H1 (cell line): ENCODE data around the gene DUS1L. TPM values are rescaled to one million over a fixed set of nuclear protein-coding genes. Genes with fewer than 3 reads are reported as not detected.

ENCODE experiments used
- CTCF ChIA-PET: fragments of 300-600 bp; sonication (Branson Sonifier 250); formaldehyde crosslinking; loops from one replicate; lab custom pipeline; 2021; ENCODE audit not compliant: partially characterized antibody; lab: Charles Lee
- POLR2A ChIA-PET: fragments of 300-600 bp; sonication (Branson Sonifier 250); formaldehyde crosslinking; loops from one replicate; lab custom pipeline; 2021; ENCODE audit warnings: inconsistent platforms; ENCODE audit not compliant: partially characterized antibody; lab: Charles Lee
- DNase-seq, 2 experiments: peaks; one replicate each; pipeline versions ENCODE4 v3.0.0 to v3.0.0-alpha.2; 2010 to 2022; ENCODE audit warnings: low spot score in 2 of 2, low read depth in 1 of 2, mixed read lengths in 1 of 2
- FAIRE-seq: peaks from 2 replicates; lab custom pipeline; 2011; peaks lifted over from hg19 to GRCh38; lab: Jason Lieb, UNC
- H2AFZ ChIP-seq: 2 replicates; pipeline ENCODE4 v1.8.1; 2012; ENCODE audit warnings: low read length, inconsistent platforms
- H2AK5ac ChIP-seq: 2 replicates; pipeline ENCODE4 v1.6.1; 2013; ENCODE audit warnings: low read depth, low read length
- H2BK120ac ChIP-seq: replicated peaks from 2 replicates; pipeline ENCODE3; 2013; ENCODE audit warnings: low read depth, low read length, inconsistent platforms
- H2BK12ac ChIP-seq: 2 replicates; pipeline ENCODE4 v1.6.1; 2013; ENCODE audit warnings: low read depth, low read length
- H2BK15ac ChIP-seq: 2 replicates; pipeline ENCODE4 v1.6.1; 2013; ENCODE audit warnings: low read length
- H2BK20ac ChIP-seq: 2 replicates; pipeline ENCODE4 v1.6.1; 2013; ENCODE audit warnings: low read length
- H2BK5ac ChIP-seq: 2 replicates; pipeline ENCODE4 v1.6.1; 2013; ENCODE audit warnings: low read depth, low read length
- H3K14ac ChIP-seq: 2 replicates; pipeline ENCODE4 v1.6.1; 2013; ENCODE audit warnings: inconsistent platforms; ENCODE audit not compliant: insufficient read length
- H3K18ac ChIP-seq: 2 replicates; pipeline ENCODE4 v1.6.1; 2013; ENCODE audit warnings: low read length; ENCODE audit errors: extremely low read depth
- H3K23ac ChIP-seq: 2 replicates; pipeline ENCODE4 v1.6.1; 2013; ENCODE audit warnings: inconsistent platforms; ENCODE audit not compliant: insufficient read length
- H3K23me2 ChIP-seq: 2 replicates; pipeline ENCODE4 v1.6.1; 2013; ENCODE audit warnings: low read depth, low read length
- H3K27ac ChIP-seq: 2 replicates; pipeline ENCODE4 v1.6.1; 2011; ENCODE audit warnings: low read depth, low read length, inconsistent platforms
- H3K27me3 ChIP-seq, 4 experiments: replicated peaks in 1 of 4; 1 replicate in 1 of 4; 2 replicates in 3 of 4; pipeline versions ENCODE4 v1.6.1 to v1.8.1; 2011 to 2013; ENCODE audit warnings: low read length in 3 of 4, mild to moderate bottlenecking in 3 of 4, inconsistent platforms in 2 of 4, mixed read lengths in 2 of 4, moderate library complexity in 1 of 4; ENCODE audit not compliant: control insufficient read depth in 3 of 4, insufficient read depth in 3 of 4; ENCODE audit errors: extremely low read depth in 1 of 4
- H3K36me3 ChIP-seq, 4 experiments: 2 replicates each; pipeline versions ENCODE4 v1.6.1 to v1.8.1; 2011 to 2013; ENCODE audit warnings: mild to moderate bottlenecking in 4 of 4, low read length in 3 of 4, moderate library complexity in 2 of 4, control low read depth in 1 of 4, inconsistent platforms in 1 of 4; ENCODE audit not compliant: insufficient read depth in 4 of 4, control insufficient read depth in 2 of 4
- H3K4ac ChIP-seq: replicated peaks from 2 replicates; pipeline ENCODE3; 2013; ENCODE audit warnings: low read length, low read depth, mixed read lengths, inconsistent platforms; ENCODE audit not compliant: insufficient read length
- H3K4me1 ChIP-seq, 4 experiments: replicated peaks in 1 of 4; 1 replicate in 1 of 4; 2 replicates in 3 of 4; pipeline versions ENCODE4 v1.6.1 to v1.8.1; 2011 to 2013; ENCODE audit warnings: low read length in 3 of 4, inconsistent platforms in 2 of 4, mixed read lengths in 1 of 4; ENCODE audit not compliant: insufficient read depth in 4 of 4, control insufficient read depth in 3 of 4
- H3K4me2 ChIP-seq, 2 experiments: 2 replicates each; pipeline versions ENCODE4 v1.6.1 to v1.8.1; 2011 to 2013; ENCODE audit warnings: low read depth in 2 of 2, low read length in 2 of 2, control low read depth in 1 of 2, inconsistent platforms in 1 of 2, mild to moderate bottlenecking in 1 of 2; ENCODE audit not compliant: insufficient read depth in 1 of 2
- H3K4me3 ChIP-seq, 4 experiments: fragments of 200-600, 300-600 bp in 1 of 4; sonication (generic), shearing (Covaris generic), sonication (Bioruptor Twin) in 1 of 4; 2 replicates each; pipeline versions ENCODE4 v1.5.1 to v1.8.1; 2011 to 2016; ENCODE audit warnings: low read length in 4 of 4, low read depth in 3 of 4, control low read depth in 2 of 4, inconsistent platforms in 2 of 4, mild to moderate bottlenecking in 2 of 4, mixed read lengths in 1 of 4, moderate library complexity in 1 of 4; ENCODE audit not compliant: insufficient read depth in 2 of 4; ENCODE audit errors: extremely low read depth in 1 of 4
- H3K56ac ChIP-seq: replicated peaks from 2 replicates; pipeline ENCODE3; 2013; ENCODE audit warnings: low read depth, mild to moderate bottlenecking, mixed read lengths, low read length, inconsistent platforms; ENCODE audit not compliant: insufficient read length
- H3K79me1 ChIP-seq: 2 replicates; pipeline ENCODE4 v1.6.1; 2013; ENCODE audit warnings: low read depth, low read length, control low read depth
- H3K79me2 ChIP-seq, 2 experiments: 2 replicates each; pipeline versions ENCODE4 v1.6.1 to v1.8.1; 2012 to 2013; ENCODE audit warnings: low read length in 2 of 2, mild to moderate bottlenecking in 2 of 2, inconsistent platforms in 1 of 2; ENCODE audit not compliant: insufficient read depth in 2 of 2, control insufficient read depth in 1 of 2
- H3K9ac ChIP-seq, 4 experiments: replicated peaks in 1 of 4; 1 replicate in 1 of 4; 2 replicates in 3 of 4; pipeline versions ENCODE4 v1.6.1 to v1.8.1; 2011 to 2013; ENCODE audit warnings: low read depth in 3 of 4, low read length in 3 of 4, control low read depth in 2 of 4, mild to moderate bottlenecking in 2 of 4, moderate library complexity in 2 of 4, inconsistent platforms in 1 of 4; ENCODE audit errors: extremely low read depth in 1 of 4
- H3K9me3 ChIP-seq, 2 experiments: 2 replicates each; pipeline versions ENCODE4 v1.6.1 to v1.8.1; 2012 to 2013; ENCODE audit warnings: mild to moderate bottlenecking in 2 of 2, moderate library complexity in 2 of 2, control low read depth in 1 of 2, inconsistent platforms in 1 of 2, low read depth in 1 of 2, low read length in 1 of 2, mixed read lengths in 1 of 2; ENCODE audit not compliant: insufficient read depth in 2 of 2
- H4K20me1 ChIP-seq, 2 experiments: replicated peaks in 1 of 2; 2 replicates each; pipeline versions ENCODE3 to v1.8.1; 2011 to 2013; ENCODE audit warnings: inconsistent platforms in 2 of 2, low read length in 2 of 2, mild to moderate bottlenecking in 1 of 2; ENCODE audit not compliant: insufficient read depth in 2 of 2, control insufficient read depth in 1 of 2
- H4K5ac ChIP-seq: 2 replicates; pipeline ENCODE4 v1.6.1; 2013; ENCODE audit warnings: low read length, low read depth, mixed read lengths, inconsistent platforms; ENCODE audit not compliant: insufficient read length
- H4K8ac ChIP-seq: 2 replicates; pipeline ENCODE4 v1.8.0; 2013; ENCODE audit warnings: mild to moderate bottlenecking, moderate library complexity, low read length, inconsistent platforms; ENCODE audit not compliant: insufficient read depth; ENCODE audit errors: extremely low read depth
- H4K91ac ChIP-seq: replicated peaks from 2 replicates; pipeline ENCODE3; 2013; ENCODE audit warnings: low read length, mixed read lengths, inconsistent platforms; ENCODE audit not compliant: insufficient read length
- CEBPB ChIP-seq: IDR thresholded peaks from 2 replicates; pipeline ENCODE4 v1.6.1; 2012; ENCODE audit warnings: low read depth, low read length
- CHD2 ChIP-seq: IDR thresholded peaks from 2 replicates; pipeline ENCODE4 v1.6.1; 2012; ENCODE audit warnings: low read length, improper control_type of control experiment
- CREB1 ChIP-seq: IDR thresholded peaks from 2 replicates; pipeline ENCODE4 v1.6.1; 2012; ENCODE audit warnings: inconsistent platforms
- EGR1 ChIP-seq: IDR thresholded peaks from 2 replicates; pipeline ENCODE4 v1.6.1; 2011; ENCODE audit warnings: low read depth, low read length, borderline replicate concordance
- HDAC2 ChIP-seq, 2 experiments: fragments of 300-600 bp in 1 of 2; sonication (generic) in 1 of 2; IDR thresholded peaks; 2 replicates each; pipeline ENCODE4 v1.6.1; 2011 to 2012; ENCODE audit warnings: low read depth in 2 of 2, low read length in 2 of 2, mild to moderate bottlenecking in 2 of 2, moderate library complexity in 2 of 2, borderline replicate concordance in 1 of 2, inconsistent platforms in 1 of 2
- NRF1 ChIP-seq: IDR thresholded peaks from 2 replicates; pipeline ENCODE4 v1.6.1; 2011; ENCODE audit warnings: mild to moderate bottlenecking, low read depth, low read length, improper control_type of control experiment
- POLR2A ChIP-seq, 2 experiments: IDR thresholded peaks; 1 replicate in 1 of 2; 2 replicates in 1 of 2; pipeline ENCODE4 v1.6.1; 2011; ENCODE audit warnings: low read depth in 2 of 2, low read length in 2 of 2, mild to moderate bottlenecking in 2 of 2; ENCODE audit errors: control extremely low read depth in 1 of 2
- POLR2AphosphoS5 ChIP-seq: IDR thresholded peaks from 2 replicates; pipeline ENCODE4 v1.6.1; 2011; ENCODE audit warnings: low read depth, low read length
- SAP30 ChIP-seq: fragments of 300-600 bp; sonication (generic); IDR thresholded peaks from 2 replicates; pipeline ENCODE4 v1.7.1; 2012; ENCODE audit warnings: low read length, moderate library complexity, mild to moderate bottlenecking, inconsistent platforms; ENCODE audit not compliant: insufficient read depth, insufficient replicate concordance
- SP4 ChIP-seq: IDR thresholded peaks from 2 replicates; pipeline ENCODE4 v1.6.1; 2012; ENCODE audit warnings: low read length, inconsistent platforms
- TBP ChIP-seq: IDR thresholded peaks from 2 replicates; pipeline ENCODE4 v1.6.1; 2011; ENCODE audit warnings: low read depth, low read length, improper control_type of control experiment
- YY1 ChIP-seq: IDR thresholded peaks from 2 replicates; pipeline ENCODE4 v1.6.1; 2011; ENCODE audit warnings: low read depth, mild to moderate bottlenecking, low read length
- ZNF274 ChIP-seq: IDR thresholded peaks from 2 replicates; pipeline ENCODE4 v1.7.0; 2012; ENCODE audit warnings: low read length, borderline replicate concordance; ENCODE audit errors: extremely low read depth
- WGBS, 2 experiments: shearing (Covaris generic) in 1 of 2; methylation state at CpG; one replicate each; pipeline versions ENCODE4 v1.1.6 to v1.1.7; 2013 to 2015; ENCODE audit warnings: low lambda C conversion rate in 2 of 2, mixed read lengths in 2 of 2, inconsistent platforms in 1 of 2, low coverage in 1 of 2, missing lambda C conversion rate in 1 of 2; ENCODE audit not compliant: insufficient replicate concordance in 2 of 2, insufficient coverage in 1 of 2, insufficient read length in 1 of 2; ENCODE audit errors: extremely low coverage in 1 of 2, missing lambda C conversion rate in 1 of 2; 5-methylcytosine and 5-hydroxymethylcytosine counted together
- polyA plus RNA-seq, 7 experiments: library from polyadenylated mRNA; depleted of rRNA in 3 of 7; stranded (reverse) in 5 of 7; unstranded in 2 of 7; fragments of >200 nt in 5 of 7; fragments of 200-250 nt in 2 of 7; gene quantifications; 1 replicate in 5 of 7; 2 replicates in 1 of 7; 4 replicates in 1 of 7; pipeline versions ENCODE4 v1.2.1 to v1.2.3, GENCODE V29; 2011 to 2013; ENCODE audit warnings: missing spikeins in 2 of 7, mixed read lengths in 2 of 7
- total RNA-seq: library from RNA; stranded (reverse); fragmentation: NEBNext Ultra II Directional; extraction: Animal tissue kit (Norgen Biotek cat#: 25700); gene quantifications from 2 replicates; pipeline ENCODE4 v1.2.1, GENCODE V29; 2021

Gene DUS1L
- total and polyA plus RNA-seq, 2 of the 8 experiments (the other 6 are each of a cell fraction or from before 2014, with no cell fraction given): 34.5 to 69.1 TPM

- Histone ChIP-seq H3K14ac (no peak within 1 kb of the TSS), H3K18ac (peak within 1 kb of the TSS; percentile 71), H4K20me1 (peaks cover 7 to 13% of the 10 kb centered on the region in 2 experiments), H2BK20ac (no peak within 1 kb of the TSS), H3K9me3 (no peaks in the 10 kb centered on the region), H2BK120ac (no peak within 1 kb of the TSS), H3K4ac (peak within 1 kb of the TSS; percentile 21), H3K23ac (no peak within 1 kb of the TSS), H4K5ac (peak within 1 kb of the TSS; percentile 52), H3K79me1 (peaks cover 4% of the 10 kb centered on the region; the same call in 1 of the 2 replicates), H2AK5ac (no peak within 1 kb of the TSS; the same call in 1 of the 2 replicates), H2AFZ (no peak within 1 kb of the TSS; the same call in 1 of the 2 replicates), H3K4me1 (peaks cover 0 to 14% (median 8%) of the 10 kb centered on the region in 4 experiments; a peak in 5 of 7 replicates), H3K4me3 (peak within 1 kb of the TSS; percentile 83 to 93 (median 86)), H2BK12ac (no peak within 1 kb of the TSS), H3K27me3 (no peaks in the 10 kb centered on the region), H3K9ac (peak within 1 kb of the TSS; percentile 76 to 80 (median 80)), H2BK5ac (peak within 1 kb of the TSS; percentile 83; the same call in 1 of the 2 replicates), H3K4me2 (peak within 1 kb of the TSS; percentile 87 to 96), H2BK15ac (peak within 1 kb of the TSS; percentile 29; the same call in 1 of the 2 replicates), H3K56ac (peak within 1 kb of the TSS; percentile 84), H4K8ac (peak within 1 kb of the TSS; percentile 69), H3K79me2 (peaks cover 0 to 12% of the 10 kb centered on the region in 2 experiments; a peak in 1 of 4 replicates), H3K23me2 (peaks cover 12% of the 10 kb centered on the region), H3K36me3 (no peaks in the 10 kb centered on the region), H4K91ac (peak within 1 kb of the TSS; percentile 44), H3K27ac (peak within 1 kb of the TSS; percentile 46; the same call in 1 of the 2 replicates)
- WGBS, 2 experiments: 2% methylated on average over 46 of the region's 64 CpGs; no CpG with 5 or more reads in 1 of the 2 experiments
- POLR2A ChIA-PET: interaction anchor here (0.6 to 4.3 kb wide), 22 partner anchors 9 to 182 kb away, joined by 3 to 22 read pairs (median 3); partner anchors contain the start of genes ASPSCR1, DCXR, FASN and RAC3
- CTCF ChIA-PET: interaction anchor here (0.6 to 3.0 kb wide), 13 partner anchors 9 to 116 kb away, joined by 3 to 13 read pairs (median 4); partner anchors contain the start of genes MAFG and RAC3
- FAIRE-seq: no peak
- no peak for DNase-seq
- TF ChIP-seq POLR2AphosphoS5 (peak; percentile 52; the same call in 1 of the 2 replicates), TBP (peak; percentile 34; the same call in 1 of the 2 replicates), POLR2A (IDR thresholded peaks at IDR 0.05; ENCODE audit: control extremely low read depth in 1 of 2, low read depth in 2 of 2, low read length in 2 of 2) (peak in 1 of 2 experiments; percentile 35; a peak in 1 of 3 replicates), SP4 (no peak), ZNF274 (no peak), CREB1 (no peak), NRF1 (no peak), EGR1 (no peak), CHD2 (no peak), HDAC2 (IDR thresholded peaks at IDR 0.05; ENCODE audit: borderline replicate concordance in 1 of 2, low read depth in 2 of 2, low read length in 2 of 2) (0 out of 4 replicates have a peak, but pooled peaks of 1 of the 2 experiments have one; percentile 43), SAP30 (no peak), YY1 (no peak), CEBPB (no peak)
Measured at GRCh38 chr17:82022310-82022980, 43.2 kb downstream of the DUS1L start, which contains the start of gene CENPX. CENPX (minus strand) TSS chr17:82022878; CDS start chr17:82022861, 17 bp downstream.
